NCI-H128 (cell line): Measurements from ENCODE around the gene ORM2.

ENCODE experiments used
- DNase-seq: peaks from one replicate; lab custom pipeline; 2025; ENCODE audit not compliant: unreplicated experiment; lab: John Stamatoyannopoulos, UW

The ORM2 gene

DNA sequence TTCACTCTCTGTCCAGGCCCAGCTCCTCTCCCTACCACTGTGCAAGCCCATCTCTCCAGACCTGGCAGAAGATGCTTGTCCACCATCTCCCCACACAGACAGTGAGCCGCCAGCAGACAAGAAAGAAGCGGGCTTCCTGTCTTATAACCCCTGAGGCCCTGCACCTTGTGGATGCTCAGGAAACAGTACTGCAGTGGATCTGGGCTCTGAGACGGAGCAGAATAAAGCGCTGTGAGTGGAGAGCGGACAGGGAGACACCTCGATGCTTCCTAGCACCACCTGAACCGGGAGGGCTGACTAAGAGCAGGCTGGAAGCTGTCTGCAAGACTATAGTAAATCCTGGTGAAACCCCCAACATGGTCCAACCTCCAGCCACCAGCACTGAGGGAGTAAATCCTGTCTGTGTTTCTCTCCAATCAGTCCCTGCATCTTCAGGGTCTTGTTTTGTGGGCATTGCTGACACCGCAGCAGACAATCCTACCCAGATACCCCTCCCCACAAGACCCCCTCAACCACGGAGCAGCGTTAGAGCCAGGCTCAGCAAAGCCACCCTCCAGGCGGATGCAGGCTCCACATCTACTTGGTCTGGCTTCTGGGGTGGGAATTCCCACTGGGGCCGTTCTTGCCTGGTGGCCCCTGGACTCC is 18.7 kb downstream of the ORM2 start:
- DNase-seq: no peak

DNA sequence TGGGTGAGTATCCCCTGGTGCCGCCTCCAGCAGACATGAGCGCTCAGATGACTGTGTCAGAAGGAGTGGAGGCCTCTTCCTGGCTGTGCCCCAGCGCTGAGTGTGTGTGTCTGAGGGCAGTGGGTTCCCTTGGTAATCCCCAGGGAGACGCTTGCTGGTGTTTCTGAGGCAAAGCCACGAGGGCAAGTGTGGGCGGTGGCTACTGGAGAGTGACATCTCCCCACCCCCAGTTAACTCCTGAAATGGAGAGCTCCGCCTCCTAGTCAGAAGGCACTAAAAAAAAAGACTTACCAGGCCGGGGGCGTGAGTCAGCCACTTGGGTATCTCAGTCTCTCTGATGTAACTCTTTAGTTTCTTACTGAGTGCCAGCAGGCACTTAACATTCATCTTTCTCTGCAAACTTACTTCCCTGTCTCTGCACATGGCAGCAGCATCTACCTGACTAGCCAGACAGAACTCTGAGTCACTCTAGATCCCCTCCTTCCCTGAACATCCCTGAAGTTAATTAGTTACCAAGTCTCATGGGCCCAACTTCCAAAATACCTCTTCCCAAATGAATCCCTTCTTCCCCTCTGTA is 19.3 kb downstream of the ORM2 start:
- DNase-seq: no peak

DNA sequence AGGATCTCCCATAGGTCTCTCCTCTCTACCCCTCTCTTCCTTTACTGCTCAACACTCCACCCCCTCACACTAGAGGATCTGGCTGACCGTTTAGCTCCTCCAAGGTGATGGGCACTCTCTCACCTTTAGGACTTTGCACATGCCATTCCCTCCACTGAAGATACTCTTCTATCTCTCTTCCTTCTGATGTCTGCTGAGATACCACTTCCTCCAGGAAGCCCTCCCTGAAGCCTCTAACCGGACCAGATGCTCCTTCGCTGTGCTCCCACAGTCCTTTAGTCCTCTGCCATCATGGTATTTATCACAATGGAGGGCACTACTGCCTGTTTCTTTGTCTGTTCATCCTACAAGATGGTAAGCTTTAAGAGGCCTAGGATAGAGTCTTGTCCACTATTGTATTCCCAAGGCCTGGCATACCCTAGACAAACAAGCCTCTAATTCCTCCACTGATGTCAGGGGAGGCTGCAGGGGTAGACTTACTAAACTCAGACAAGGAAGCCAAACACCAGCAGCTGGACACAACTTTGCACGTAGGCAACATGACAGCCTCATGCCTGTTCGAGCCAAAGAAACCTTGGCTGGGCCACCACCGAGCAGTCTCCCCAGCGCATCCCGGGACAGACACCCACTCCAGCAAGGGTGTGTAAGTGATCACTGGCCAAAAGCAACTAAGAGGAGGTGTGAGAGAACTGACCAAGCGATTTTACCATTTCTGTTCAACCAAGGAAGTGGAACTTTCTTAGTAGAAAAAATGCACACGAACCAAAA is 20.2 kb downstream of the ORM2 start:
- DNase-seq: no peak

DNA sequence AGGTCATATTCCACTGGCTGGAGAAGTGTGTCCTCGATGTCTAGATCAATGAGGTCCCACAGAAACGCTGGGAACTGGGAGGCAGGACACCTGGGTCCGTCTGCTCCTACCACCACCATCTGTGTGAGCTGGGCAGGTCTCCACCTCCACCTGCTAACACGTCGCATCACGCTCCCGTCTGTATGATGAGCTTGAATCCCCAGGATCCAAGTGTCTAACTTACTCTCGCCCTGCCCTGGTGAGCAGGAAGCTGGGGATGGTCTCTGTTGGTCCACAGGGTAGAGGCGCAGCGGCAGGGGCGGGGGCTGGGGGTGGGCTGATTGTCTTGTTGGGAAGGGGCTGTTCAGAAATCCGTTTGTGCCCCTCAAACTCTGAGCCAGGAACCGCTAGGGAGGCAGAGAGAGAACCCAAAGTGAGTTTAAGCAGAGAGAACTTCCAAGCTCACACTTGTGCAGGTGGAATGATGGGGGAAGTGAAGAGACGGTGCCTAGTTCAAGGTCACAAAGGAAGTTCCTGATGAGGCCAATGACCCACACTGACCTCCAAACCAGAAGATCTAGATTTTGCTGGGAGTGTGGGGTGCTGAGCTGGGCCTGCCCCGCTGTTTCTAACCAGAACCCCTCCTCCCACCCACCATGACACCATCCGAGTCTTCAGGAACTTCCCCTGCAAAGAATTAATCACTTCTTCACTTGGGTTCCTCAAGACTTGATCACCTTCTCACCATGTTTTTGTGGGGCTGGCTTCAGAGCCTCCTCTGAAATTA is 21.1 kb downstream of the ORM2 start:
- no peak for DNase-seq

DNA sequence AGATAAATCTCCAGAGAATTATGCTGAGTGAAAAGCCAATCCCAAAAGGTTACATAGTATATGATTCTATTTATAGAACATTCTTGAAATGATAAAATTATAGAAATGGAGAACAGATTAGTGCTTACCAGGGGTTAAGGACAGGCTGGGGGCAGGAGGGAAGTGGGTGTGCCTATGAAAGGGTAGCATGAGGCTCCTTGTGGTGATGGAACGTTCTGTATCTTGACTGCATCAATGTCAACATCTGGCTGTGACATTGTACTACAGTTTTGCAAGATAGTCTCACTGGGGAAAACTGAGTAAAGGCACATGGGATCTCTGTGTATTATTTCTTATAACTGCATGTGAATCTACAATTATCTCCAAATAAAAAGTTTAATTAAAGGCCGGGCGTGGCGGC is 22.3 kb downstream of the ORM2 start:
- no peak for DNase-seq

DNA sequence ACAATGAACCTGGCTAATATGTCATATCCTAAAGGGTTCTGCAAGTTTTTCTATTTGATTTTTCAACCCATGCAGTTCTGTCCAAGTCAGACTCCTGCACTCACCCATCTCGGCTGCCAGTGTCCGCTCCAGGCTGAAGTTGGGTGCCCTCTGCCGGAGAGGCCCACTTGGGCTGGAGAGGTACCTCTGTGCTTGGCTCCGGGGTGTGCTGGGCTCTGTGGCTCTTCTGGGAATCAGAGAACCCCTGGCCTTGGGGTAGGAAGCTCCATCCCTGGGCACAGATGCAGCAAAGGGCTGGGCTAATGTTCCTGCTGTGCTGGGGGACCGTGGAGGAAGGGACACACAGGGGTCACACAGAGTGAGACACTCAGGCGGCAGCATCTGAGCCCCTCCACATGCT is 26.2 kb downstream of the ORM2 start:
- DNase-seq: no peak

DNA sequence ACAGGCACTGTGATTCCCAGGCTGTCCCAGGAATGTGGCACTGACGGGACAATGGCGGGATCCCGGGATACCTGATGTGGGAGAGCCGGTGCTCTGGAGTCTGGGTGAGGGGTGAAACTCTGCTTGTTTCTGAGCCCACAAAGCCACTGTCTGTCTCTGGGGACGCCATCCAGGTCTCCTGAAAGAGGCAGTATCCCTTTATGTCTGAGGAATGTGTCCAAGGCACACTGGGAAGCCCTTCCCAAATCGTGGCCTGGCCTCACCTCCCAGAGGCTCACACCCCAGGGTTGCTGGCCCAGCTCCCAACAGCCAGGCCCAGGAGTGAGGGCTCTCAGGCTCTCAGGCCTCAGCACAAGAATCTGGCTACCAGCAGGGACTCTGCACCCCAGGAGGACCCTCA is 27.1 kb downstream of the ORM2 start:
- no peak for DNase-seq

DNA sequence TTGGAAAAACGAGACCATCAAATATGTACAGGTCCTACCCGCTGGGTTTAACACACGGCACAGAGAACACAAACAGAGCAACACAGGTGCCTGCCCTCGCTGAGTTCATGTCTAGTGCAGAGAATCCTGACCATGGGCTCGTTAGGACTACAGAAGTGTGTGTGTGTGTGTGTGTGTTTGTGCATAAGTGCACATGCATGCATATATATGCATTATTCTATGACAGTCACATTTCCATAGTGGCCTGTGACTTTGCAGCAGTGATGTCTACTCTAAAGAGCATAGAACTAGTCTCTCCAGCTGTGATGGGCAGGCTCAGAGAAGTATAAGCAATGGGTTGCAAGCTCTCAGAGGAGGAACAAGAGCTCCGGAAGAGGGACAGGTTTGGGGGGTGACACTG is 27.7 kb downstream of the ORM2 start:
- no peak for DNase-seq

DNA sequence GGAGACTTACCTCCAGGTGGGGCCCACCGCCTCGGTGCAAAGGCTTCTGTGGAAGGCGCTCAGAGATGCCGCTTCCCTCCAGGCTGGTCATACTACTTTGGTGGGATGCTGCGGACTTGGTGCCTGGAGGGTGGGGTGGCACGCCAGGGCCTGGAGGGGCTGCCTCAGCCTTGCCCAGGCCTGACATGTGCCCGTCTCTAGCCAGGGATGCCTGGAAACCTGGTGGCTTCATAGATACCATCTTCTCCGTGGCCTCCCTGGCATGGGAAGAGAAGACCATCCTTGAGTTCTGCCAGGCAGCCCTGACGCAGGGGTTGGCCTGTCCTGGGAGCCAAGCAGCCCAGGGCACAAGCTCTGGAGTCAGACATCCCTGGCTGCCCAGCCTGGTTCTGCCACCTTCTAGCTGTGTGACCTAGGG is 28.3 kb downstream of the ORM2 start:
- no peak for DNase-seq

DNA sequence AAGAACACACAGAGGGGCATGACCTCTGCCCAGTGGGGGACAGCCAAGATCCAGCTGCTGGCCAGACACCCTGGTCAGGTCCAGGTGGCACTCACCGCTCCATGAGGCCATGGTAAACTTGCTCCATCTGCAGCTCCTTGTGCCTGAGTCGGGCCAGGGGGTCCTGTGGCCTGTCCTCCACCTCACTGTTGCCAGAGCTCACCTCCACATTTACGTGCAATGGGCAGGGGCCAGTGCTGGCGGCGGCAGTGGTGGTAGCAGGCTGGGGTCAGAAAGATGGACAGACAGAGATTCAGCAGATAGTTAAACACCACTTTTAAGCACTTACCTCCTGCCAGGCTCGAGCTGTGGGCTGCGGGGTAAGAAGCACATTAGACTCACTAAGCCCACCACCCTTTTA is 30.1 kb downstream of the ORM2 start:
- no peak for DNase-seq

DNA sequence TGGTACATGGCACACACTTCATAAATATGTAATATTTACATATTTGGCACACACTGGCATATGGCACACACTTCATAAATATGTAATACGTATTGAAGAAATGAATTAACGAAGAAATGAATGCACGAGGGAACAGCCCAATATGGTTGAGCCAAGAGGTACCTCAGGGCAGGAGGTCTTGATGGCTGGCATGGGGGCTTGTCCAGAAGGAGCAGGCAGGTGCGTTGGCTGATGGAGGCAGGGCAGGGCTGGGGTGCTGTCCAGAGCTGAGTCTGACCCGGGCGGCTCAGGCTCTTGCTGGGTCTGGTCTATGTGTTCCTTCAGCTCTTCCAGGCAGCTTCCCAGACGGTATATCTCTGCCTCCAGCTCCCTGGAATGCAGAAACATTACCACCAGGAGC is 31.9 kb downstream of the ORM2 start:
- DNase-seq: no peak

DNA sequence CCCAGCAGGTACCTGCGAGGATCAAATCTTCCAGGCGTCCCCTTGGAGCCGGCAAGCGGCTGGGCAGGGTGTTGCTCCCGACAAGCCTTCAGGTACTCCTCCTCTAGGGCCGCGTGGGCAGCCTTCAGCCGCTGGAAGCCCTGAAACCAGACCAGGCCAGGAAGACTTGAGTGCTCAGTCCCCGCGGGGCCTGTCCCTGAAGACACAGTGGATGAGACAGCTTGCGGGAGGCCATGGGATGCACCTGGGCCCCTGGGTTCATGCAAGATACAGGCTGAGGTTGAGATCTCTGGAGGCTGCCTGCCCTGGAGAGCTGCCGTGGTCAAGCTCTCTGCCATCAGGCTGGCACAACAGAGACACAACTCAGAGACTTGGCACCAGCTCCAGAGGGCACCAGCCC is 32.7 kb downstream of the ORM2 start:
- DNase-seq: no peak

DNA sequence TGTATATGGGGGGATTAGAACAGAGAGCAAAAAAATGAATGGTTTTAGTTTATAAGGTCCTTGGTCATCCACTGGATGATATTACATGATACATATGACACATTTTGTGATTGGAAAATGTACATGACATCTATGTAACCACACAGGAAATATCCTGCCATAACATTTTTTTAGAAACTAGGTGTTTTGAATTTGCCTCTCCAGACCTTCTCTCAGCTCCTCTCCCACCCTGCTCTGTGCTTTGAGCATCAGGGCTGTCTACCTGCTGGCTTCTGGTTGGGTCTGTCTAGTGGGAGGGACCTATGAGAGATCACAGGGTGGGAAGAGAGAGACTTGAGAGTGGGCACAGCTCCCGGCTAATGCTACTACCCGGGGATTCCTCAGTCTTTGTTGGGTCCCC is 33.8 kb downstream of the ORM2 start:
- no peak for DNase-seq

DNA sequence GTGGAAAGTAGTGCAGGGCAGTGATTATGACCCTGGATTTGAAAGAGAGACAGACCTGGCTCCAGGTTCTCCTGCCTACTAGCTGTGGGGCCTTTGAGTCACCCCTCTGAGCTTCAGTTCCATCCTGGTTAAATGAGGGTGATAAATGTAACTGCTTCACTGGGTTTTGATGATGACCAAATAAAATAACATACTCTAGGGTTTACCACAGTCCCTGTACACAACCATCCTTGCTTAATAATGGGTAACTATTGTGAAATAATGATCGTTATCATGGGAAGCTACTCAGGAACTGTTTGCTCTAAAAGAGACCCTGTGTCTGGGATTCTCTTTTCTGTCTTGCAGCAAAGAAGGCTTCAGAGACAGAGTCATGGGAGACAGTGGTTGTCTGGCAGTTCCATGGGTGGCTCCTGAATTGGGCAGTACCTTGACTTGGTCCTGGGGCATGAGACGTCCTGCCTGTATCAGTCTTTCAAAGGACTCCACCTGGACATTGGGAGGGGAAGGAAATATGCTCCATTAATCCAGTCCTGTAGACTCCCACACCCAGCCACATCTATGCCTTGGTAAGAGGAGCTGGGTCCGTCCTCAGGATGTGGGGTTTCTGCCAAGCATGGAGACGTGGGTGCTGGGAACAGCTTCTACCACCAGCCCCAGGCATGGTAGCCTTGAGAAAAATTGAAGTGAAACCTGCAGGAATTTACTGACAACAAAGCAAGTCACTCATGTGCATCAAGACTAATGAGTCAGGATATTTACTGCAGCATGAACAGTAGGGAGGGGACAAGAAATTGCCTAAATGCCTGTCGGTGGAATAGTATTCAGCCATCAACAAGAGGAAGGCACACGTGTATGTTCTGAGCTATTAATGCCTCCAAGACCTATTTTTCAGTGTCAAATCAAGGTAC is 34.7 kb downstream of the ORM2 start:
- no peak for DNase-seq

DNA sequence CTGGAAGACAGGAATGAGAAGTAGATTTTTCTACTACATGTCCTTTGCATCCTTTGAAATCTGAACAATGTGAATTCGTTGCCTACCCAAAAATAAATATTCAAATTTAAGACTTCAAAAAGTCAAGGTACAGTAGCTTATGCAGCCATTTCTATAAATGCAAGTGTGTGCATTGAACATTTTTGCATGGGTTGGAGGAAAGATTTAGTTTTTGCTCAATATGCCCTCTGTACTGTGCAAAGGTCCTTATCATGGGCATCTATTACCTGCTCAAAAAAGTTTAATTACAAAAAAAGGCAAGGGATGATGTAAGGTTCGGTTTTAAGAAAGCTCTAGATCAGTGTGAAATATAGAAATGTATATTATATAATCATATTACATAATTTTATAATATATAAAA is 35.5 kb downstream of the ORM2 start:
- DNase-seq: no peak

DNA sequence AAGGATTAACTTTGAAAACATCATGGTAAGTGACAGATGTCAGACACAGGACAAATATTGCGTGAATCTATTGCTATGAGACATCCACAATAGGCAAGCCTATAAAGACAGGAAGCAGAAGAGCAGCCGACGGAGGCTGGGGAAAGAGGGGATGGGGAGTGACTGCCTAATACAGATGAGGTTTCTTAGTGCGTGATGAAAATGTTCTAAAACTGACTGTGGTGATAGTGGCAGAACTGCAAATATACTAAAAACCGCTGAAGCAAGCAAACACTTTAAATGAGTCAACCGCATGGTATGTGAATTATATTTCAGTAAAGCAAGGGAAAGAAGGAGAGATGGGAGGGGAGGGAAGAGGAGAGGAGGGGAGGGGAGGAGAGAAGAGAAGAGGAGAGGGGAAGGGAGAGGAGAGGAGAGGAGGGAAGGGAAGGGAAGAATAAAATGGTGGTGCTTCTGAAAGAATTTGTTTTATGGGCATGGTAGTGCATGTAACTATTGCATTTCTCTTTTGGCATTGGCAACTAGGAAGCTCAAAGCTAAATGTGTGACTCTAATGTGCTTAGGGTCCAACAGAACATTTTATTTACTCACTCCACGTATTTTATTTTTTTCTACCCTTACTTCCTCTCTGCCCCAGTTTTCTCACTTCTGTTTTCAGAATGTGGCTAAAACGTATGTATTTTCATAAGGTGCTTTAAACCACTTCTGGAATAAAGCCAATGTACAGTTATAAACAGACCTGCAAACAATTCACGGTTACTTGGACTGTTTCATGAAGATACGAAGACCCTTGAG is 36.9 kb downstream of the ORM2 start:
- DNase-seq: no peak

DNA sequence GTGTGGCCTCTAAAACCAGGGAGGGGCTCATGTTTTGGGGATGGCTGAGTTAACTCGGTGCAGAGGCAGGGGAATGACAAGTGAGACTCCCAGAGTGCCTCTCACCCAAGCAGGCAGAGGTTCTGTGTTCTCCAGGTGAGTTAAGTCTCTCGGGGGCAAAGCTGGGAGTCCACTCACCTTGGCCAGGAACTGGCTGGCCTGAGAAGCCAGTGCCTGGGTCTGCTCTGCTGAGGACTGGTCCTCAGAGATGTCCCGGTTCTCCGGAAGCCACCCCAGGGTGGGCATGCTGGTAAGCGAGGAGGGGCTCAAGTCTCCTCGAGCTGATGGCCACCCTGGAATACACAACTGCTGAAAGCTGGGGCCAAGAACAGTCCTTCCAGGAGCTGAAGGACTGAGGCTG is 37.7 kb downstream of the ORM2 start:
- no peak for DNase-seq

DNA sequence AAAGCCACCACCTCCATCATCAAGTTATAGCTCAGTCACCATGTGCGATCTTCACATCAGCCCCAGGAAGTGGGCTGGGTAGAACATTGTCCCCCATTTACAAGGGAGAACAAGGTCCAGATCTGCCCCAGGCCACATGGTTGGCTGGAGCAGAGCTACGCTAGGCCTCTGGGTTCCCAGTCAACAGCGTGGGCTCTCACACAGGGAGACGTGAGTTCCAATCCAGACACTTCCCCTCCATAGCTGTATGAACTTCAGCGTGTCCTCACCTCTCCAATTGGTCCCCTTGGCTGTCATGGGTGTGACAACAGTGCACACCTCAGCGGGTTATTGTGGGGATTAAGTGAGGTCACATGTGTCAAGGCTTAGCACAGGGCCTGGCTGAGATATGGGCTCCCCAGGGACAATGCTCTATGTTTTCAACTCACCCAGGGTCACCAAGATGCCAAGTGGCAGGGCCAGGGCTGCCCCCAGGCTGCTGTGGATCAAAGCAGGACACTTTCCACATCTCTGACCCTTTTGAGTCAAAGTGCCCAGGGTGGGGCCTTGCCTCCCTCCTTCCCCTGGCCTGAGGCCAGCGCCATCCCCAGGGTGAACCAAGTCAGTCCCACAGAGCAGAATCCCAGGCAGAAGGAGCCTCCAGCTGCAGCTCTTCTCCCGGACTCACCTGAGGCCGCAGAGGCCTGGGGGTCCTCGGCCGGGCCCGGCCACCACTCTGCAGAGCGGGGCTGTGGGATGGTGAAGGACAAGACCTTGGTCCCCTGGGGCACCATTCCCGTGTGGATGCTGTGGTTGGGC is 38.3 kb downstream of the ORM2 start:
- DNase-seq: no peak
